Stimulated activated CD8-positive, alpha-beta memory T cell treated with anti-CD3 and anti-CD28 coated beads, Interleukin-4, amount 100 ng/mL, for 24 hours (primary cell): ENCODE results near the gene PCBP3.
"Not testable (repeated sequence)": the region's sequence is repeated elsewhere in the genome, so short reads cannot be mapped to it uniquely, and the experiment has no call there.

ENCODE experiments used
- DNase-seq: peaks from one replicate; pipeline ENCODE4 v3.0.0-alpha.2; 2020; ENCODE audit warnings: low read depth

PCBP3 gene

DNA sequence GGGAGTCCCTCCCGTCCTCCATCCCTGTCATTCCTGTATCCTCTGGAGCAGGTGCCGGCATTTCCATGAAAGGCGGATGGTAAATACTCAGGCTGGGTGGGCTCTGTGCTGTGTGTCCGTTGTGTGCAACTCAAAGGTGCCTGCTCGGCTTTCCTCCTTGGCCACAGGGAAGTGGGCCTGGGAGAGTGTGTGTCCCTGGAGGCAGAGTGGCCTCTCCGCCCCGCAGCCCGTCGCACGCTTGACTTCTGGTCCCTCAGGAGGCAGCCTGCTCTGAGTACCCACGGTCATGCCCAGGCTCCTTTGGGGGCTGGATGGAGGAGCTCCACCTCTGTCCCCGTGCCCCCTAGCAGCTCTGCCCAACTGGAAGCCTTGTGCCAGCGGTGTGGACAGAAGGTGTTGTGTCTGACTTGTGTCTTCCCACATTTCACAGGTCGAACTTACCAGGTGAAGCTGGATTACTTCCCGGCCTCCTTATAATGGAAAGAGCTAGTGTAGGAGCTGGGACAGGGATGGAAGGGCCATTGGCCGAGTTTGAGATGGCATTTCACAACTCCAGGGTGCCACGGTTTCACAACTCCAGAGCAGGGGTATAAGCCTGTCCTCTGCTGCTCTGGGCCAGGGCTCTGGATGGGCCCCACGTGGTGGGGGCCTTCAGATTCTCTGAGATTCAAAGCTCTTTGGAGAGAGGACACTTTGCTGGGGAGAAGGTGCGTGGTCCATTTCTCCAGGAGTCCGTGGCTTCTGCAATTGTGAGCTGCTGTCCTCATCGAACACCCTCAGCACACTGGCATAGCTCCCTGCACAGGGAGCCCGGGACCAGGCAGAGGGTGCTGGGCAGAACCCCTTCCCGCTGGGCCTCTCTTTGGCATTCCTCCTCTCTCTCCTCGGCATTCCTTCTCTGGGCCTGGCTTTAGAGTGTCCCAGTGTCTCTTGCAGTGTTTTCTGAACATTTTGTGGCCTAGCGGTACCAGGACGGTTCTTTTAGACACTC, 185.3 kb downstream of the PCBP3 start:
- no peak for DNase-seq

- DNase-seq = no peak
Observed at GRCh38 chr21:45829668-45830067, 186.1 kb downstream of the PCBP3 start.

- no peak for DNase-seq
Observed at GRCh38 chr21:45830221-45830640, 186.7 kb downstream of the PCBP3 start.

DNA sequence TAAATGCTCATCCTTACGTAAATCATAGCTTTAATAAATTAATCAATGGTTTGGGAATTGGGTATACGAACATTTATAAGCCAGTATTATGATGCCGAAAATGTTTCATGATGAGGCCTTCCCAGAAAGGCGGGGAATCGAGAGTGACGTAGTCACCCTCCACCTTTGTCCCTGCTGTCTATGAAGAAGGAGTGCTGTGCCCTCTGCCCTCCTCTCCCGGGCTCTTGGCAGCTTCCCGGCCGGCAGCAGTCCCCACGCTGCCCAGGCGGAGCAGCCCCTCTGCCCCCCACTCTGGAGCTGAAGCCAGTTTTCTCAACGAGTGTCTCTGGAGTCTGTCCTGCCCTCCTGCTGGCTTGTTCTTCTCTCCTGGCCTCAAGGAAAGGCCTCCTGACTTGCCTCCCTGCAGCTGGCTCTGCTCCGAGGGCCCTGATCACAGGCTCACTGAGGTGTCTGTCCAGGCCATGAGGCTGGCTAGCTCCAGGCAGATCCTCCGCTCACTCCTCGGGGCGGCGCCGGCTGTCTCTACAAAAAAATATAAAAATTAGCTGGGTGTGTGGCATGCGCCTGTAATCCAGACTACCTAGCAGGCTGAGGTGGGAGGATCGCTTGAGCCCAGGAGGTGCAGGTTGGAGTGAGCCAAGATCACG, 187.3 kb downstream of the PCBP3 start:
- no peak for DNase-seq

DNA sequence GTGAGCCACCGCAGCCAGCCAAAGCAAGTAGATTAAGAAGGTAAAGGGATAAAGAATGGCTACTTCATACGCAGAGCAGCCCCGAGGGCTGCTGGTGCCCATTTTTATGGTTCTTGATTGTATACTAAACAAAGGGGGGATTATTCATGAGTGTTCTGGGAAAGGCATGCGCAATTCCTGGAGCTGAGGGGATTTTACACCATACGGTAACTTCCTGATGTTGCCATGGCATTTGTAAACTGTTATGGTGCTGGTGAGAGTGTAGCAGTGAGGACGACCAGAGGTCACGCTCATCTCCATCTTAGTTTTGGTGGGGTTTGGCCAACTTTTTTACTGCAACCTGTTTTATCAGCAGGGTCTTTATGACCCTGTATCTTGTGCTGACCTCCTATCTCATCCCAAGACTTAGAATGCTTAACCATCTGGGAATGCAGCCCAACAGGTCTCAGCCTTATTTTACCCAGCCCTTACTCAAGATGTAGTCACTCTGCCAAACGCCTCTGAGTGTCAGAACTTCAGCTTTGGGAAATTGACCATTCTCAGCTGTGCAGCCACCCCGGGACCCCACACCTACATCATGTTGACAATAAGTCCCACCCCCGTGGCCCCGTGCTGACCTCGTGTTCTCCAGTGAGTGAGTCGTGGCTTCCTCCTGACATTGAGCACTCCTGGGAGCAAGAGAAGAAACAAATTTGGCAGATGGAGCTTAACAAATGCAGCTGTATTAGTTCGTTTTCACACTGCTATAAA, 188.6 kb downstream of the PCBP3 start:
- DNase-seq = no peak

DNA sequence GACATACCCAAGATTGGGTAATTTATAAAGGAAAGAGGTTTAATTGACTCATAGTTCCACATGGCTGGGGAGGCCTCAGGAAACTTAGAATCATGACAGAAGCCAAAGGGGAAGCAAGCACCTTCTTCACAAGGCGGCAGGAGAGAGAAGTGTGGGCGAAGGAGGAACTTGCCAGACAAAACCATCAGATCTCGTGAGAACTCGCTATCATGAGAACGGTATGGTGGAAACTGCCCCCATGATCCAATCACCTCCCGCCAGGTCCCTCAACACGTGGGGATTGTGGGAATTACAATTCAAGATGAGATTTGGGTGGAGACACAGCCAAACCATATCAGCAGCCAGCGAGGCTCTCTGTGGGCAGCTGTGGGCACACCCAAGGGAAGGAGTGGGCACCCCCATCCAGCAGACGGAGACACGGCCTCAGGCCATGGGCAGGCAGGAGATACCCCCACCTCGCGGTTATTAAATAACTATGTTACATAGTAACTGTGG, 189.3 kb downstream of the PCBP3 start:
- not testable (repeated sequence) for DNase-seq

- DNase-seq = no peak
Observed at GRCh38 chr21:45833414-45833813, 189.9 kb downstream of the PCBP3 start.

GRCh38 chr21:45834026-45834715, 190.6 kb downstream of the PCBP3 start:
- DNase-seq = no peak

- DNase-seq = no peak
Observed at GRCh38 chr21:45834821-45835293, 191.3 kb downstream of the PCBP3 start.

DNA sequence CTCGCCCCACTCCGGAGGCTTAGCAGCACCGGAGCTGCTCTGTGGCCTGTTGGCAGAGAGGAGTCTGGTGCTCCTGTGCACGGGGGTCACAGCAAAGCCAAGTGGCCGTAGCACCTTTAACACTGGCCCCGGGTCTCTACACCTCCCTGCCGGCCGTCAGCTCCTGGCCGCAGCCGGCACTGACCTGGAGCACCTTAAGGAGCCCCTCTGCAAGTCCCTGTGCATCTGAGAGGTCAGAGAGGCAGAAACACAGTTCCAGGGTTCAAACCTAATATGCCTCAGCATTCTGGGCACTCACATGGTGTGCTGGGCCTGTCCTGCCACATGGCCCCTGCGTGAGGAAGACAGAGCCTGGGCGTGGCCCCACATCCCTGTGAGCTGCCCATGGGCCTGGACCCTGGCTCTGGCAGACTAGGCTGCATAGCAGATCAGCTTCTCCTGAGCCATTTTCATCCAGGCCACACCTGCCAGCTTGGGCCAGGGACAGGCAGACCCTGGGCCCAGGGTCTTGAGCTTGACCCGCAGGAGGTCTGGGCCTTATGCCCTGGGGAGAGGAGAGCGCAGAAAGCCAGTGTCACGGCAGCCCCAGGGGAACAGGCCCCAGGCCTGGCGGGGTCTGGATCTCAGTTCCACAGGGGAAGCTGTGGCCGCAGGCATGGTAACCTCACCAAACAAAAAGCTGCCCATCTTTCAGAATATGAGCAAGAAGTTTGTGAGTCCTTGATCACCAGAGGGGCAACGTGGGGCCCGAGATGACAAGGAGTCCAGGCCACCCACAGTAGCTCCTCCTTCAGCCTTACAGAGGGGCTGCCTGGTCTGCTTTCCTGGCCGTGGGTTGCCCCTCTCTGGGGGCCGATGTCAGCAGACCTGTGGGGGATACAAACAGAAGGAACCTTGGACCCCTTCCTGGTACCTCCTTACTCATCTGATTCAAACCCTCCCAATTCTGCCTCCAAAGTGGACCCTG, 192.1 kb downstream of the PCBP3 start:
- DNase-seq = no peak

DNA sequence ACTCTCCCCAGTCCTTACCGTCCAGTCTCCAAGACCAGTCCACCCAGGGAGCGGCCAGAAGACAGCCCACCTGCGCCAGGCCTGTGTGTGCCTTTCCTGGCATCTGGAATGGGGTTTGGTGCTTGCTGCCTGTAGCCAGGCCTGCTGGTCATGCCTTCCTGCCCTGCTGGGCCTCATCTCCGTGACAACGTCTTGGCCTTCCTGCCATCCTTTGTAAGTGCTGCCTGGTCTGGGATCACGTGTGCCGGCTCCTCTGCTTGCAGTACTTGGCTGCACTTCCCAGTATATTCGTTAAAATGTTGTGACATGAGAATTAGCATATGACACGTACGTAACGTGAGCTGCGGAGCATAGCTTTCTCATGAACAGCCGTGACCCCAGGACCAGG, 192.7 kb downstream of the PCBP3 start:
- DNase-seq = no peak

- DNase-seq = no peak
Observed at GRCh38 chr21:45836694-45837670, 193.5 kb downstream of the PCBP3 start.

DNA sequence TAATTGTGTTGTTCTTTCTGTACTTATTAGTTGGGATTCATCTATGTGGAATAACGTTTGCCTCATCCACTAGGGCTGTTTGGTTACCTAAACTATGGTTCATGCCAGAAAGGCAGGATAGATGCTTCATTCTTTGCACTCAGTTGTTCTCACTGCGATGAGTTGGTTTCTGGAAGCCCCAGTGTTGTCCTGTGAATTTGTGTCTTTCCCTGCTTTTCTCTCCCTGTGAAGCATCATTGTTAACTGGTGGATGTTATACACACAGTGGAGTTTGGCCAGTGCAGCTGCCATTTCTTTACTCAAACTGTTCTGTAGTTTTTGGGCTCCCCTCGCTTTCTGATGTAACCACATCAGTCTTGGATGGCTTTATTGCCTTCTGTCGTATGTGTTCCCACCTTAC, 194.4 kb downstream of the PCBP3 start:
- no peak for DNase-seq

DNA sequence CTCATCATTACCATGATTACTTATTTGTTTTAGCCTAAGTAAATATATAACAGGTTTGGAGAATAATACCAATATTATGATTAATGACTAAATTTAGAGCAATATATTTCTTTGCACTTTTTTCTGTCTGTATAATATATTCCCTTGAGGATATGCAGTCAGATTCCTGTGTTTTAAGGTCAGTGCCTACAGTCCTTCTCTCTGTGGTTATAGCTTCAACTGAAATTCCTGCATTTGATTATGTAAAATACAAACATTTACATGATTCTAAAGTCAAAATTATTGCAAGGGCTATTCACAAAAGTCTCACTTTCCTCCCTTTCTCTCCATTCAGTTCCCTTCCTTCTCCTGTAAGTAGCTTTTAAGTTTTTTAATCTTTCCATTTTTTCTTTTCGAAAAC, 195.1 kb downstream of the PCBP3 start:
- no peak for DNase-seq

DNA sequence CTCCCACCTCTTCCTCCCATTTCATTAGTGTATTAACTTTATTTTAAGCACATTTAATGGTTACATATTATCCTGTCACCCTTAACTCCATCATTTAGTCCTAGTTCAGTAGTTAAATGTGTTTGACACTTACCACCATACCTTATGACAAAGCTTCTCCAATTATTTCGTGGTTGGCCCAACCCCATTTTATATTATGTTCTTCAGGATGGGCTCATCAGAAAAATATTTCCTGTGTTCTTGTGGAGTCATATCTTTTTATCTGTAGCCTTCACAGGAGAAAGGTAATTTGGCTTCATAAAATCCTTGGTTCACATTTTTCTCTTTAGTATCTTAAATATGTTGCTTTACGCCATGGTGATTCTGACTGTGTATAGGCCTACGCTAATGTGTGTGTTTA, 195.7 kb downstream of the PCBP3 start:
- DNase-seq = no peak

GRCh38 chr21:45841033-45841432, 197.5 kb downstream of the PCBP3 start:
- DNase-seq = no peak

- DNase-seq = no peak
Observed at GRCh38 chr21:45843426-45843825, 199.9 kb downstream of the PCBP3 start.

DNA sequence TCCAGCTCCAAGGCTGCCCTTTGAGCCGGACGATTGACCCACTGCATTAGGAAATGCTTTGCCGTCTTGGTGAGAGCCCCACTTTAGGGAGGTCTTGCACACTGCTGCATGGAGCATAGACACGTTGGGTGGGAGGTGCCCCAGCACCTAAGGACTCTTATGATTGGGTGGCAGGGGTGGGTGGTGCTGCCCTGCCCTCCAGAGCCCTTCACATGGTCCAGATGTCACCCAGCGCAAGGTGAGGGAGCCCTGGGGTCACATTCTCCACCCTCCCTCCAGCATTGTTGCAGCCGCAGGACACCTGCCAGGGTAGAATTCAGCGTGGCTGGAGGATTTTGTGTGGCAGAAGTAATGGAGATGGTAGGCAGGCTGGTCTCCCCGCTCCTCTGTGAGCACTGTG, 200.7 kb downstream of the PCBP3 start:
- no peak for DNase-seq

DNA sequence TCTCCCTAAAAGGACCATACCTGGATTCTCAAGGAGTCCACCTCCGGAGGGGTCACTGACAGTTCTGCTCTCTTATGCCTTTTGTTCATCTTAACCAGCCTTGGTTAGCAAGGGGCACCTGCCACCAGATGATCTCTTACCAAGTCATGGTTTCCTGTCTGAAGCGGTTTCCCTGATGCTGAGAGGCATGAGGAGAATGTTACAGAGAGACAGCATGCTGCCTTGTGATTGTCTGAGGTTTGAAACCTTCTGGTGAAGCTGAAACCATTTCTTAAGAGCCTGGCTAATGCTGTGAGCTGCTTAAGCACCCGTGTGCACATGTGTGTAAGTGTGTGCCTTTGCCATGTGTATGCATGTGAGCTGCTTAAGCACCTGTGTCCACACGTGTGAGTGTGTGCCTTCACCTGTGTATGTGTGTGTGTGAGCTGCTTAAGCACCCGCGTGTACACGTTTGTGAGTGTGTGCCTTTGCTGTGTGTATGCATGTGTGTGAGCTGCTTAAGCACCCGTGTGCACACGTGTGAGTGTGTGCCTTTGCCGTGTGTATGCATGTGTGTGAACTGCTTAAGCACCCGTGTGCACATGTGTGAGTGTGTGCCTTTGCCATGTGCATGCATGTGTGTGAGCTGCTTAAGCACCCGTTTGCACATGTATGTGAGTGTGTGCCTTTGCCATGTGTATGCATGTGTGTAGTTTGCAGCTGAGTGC, 201.7 kb downstream of the PCBP3 start:
- DNase-seq = no peak
